PC-9 (cell line): ENCODE results near the gene PLA2G7. TPM values are rescaled to one million over a fixed set of nuclear protein-coding genes. Genes with fewer than 3 reads are reported as not detected.

Experiments used
- BruUV-seq: library from RNA; stranded (reverse); fragments of 400-500 nt; replicated peaks from 2 replicates; lab custom pipeline; 2021; lab: Mats Ljungman, UMichigan
- CTCF ChIA-PET: fragments of 300-600 bp; sonication (Branson Sonifier 250); formaldehyde crosslinking; loops from one replicate; lab custom pipeline; 2022; ENCODE audit warnings: antibody characterized with exemption; lab: Charles Lee
- POLR2A ChIA-PET: fragments of 300-600 bp; sonication (Branson Sonifier 250); formaldehyde crosslinking; loops from one replicate; lab custom pipeline; 2022; ENCODE audit warnings: antibody characterized with exemption; ENCODE audit not compliant: unreplicated experiment; lab: Charles Lee
- DNase-seq, 2 experiments: peaks; one replicate each; pipeline versions ENCODE4 v3.0.0 to v3.0.0-alpha.2; 2015 to 2022; ENCODE audit warnings: mixed read lengths in 1 of 2
- H2AFZ ChIP-seq: fragments of 200-600 bp; sonication (generic); 2 replicates; pipeline ENCODE4 v1.8.1; 2017; ENCODE audit warnings: antibody characterized with exemption
- H3F3A ChIP-seq: fragments of 200-600 bp; sonication (generic); 2 replicates; pipeline ENCODE4 v1.8.1; 2017; ENCODE audit warnings: antibody characterized with exemption, mild to moderate bottlenecking, low read depth; ENCODE audit not compliant: insufficient read depth
- H3K27ac ChIP-seq: fragments of 200-600 bp; sonication (generic); 2 replicates; pipeline ENCODE4 v1.6.1; 2016; ENCODE audit warnings: mixed run types
- H3K27me3 ChIP-seq: fragments of 200-600 bp; sonication (generic); 2 replicates; pipeline ENCODE4 v1.6.1; 2016; ENCODE audit warnings: low read depth, mixed run types; ENCODE audit not compliant: insufficient read depth
- H3K36me3 ChIP-seq: fragments of 200-600 bp; sonication (generic); 2 replicates; pipeline ENCODE4 v1.6.1; 2016; ENCODE audit warnings: low read depth, mixed run types
- H3K4me1 ChIP-seq: fragments of 200-600 bp; sonication (generic); replicated peaks from 2 replicates; pipeline ENCODE4 v1.6.1; 2016; ENCODE audit warnings: mixed run types; ENCODE audit not compliant: insufficient read depth
- H3K4me2 ChIP-seq: fragments of 200-600 bp; sonication (generic); 2 replicates; pipeline ENCODE4 v1.6.1; 2017; ENCODE audit warnings: mixed run types
- H3K4me3 ChIP-seq: fragments of 200-600 bp; sonication (generic); 2 replicates; pipeline ENCODE4 v1.6.1; 2016; ENCODE audit warnings: mixed run types
- H3K79me2 ChIP-seq: fragments of 200-600 bp; sonication (generic); 2 replicates; pipeline ENCODE4 v1.6.1; 2017; ENCODE audit warnings: low read depth, mixed run types
- H3K9me2 ChIP-seq: fragments of 200-600 bp; sonication (generic); 2 replicates; pipeline ENCODE4 v1.8.1; 2017; ENCODE audit warnings: mild to moderate bottlenecking; ENCODE audit not compliant: insufficient read depth
- H3K9me3 ChIP-seq: fragments of 200-600 bp; sonication (generic); 2 replicates; pipeline ENCODE4 v1.8.1; 2016; ENCODE audit warnings: low read depth; ENCODE audit not compliant: insufficient read depth
- H4K20me1 ChIP-seq: fragments of 200-600 bp; sonication (generic); 2 replicates; pipeline ENCODE4 v1.8.1; 2017; ENCODE audit not compliant: insufficient read depth
- CTCF ChIP-seq: fragments of 200-600 bp; sonication (generic); conservative IDR thresholded peaks from 2 replicates; pipeline ENCODE4 v1.6.1; 2017; ENCODE audit warnings: mixed run types, antibody characterized with exemption, mild to moderate bottlenecking, moderate library complexity
- EZH2 ChIP-seq: fragments of 200-600 bp; sonication (generic); IDR thresholded peaks from 2 replicates; pipeline ENCODE4 v1.8.0; 2017; ENCODE audit warnings: antibody characterized with exemption, low read depth
- intact Hi-C: fragments of 100-400 bp; cut with micrococcal nuclease; formaldehyde crosslinking; loops from one replicate; pipeline ENCODE4 v1.10.0; 2022; ENCODE audit not compliant: unreplicated experiment
- total RNA-seq: library from RNA; stranded (reverse); gene quantifications from 2 replicates; pipeline ENCODE4 v1.2.3, GENCODE V29; 2021

PLA2G7 gene
- total RNA-seq, 1 experiment from 2014 or later, result 0.98 TPM

- H4K20me1 ChIP-seq, result no peaks in the 10 kb centered on the region
- BruUV-seq, result no TSS peak
- no peaks in the 10 kb centered on the region for H3K9me3 ChIP-seq
- TF ChIP-seq EZH2 (no peak), CTCF (no peak)
- POLR2A ChIA-PET, result no interaction called here
- H3K4me2 ChIP-seq, result no peak overlapping the region
- peaks cover 17% of the 10 kb centered on the region for H3K4me1 ChIP-seq
- H2AFZ ChIP-seq, result no peak overlapping the region
- intact Hi-C loops, result no loop called here
- no peak overlapping the region for H3K4me3 ChIP-seq
- no peak for DNase-seq
- no peak overlapping the region for H3K27ac ChIP-seq
- peaks cover 17% of the 10 kb centered on the region; the same call in 1 of the 2 replicates for H3F3A ChIP-seq
- H3K27me3 ChIP-seq, result no peaks in the 10 kb centered on the region
- no peaks in the 10 kb centered on the region for H3K9me2 ChIP-seq
- CTCF ChIA-PET, result no interaction called here
- H3K36me3 ChIP-seq, result no peaks in the 10 kb centered on the region
- H3K79me2 ChIP-seq, result no peaks in the 10 kb centered on the region
Measured at GRCh38 chr6:46730921-46731461, 4.2 kb downstream of the PLA2G7 start.

DNA sequence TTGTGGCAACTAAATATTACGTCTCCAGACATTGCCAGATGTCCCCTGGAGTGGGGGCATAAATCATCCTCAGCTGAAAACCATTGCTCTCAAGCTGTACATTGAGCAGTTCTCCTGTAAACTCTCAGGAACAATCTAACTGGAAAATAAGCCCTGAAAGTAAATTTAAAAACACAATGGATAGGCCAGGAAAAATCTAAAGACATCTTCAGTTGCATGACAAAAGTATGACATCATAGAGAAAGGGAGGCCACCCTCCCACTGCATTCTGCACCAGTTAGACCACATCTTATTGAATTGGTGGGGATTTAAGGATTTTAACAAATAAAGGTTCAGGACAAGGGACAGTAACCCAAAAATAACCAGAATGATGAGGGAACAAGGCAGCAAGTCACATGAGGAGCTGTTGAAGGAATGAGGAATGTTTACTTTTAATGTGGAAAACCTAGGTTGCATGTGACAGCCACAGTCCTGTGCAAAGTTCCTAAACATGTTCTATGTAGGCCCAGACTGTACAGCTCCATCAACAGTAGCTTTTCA lies 5.3 kb downstream of the PLA2G7 start:
- Histone ChIP-seq H3K9me2 (no peaks in the 10 kb centered on the region), H3K27me3 (no peaks in the 10 kb centered on the region), H2AFZ (no peak overlapping the region), H3K27ac (no peak overlapping the region), H3K4me1 (peaks cover 12% of the 10 kb centered on the region), H3K4me3 (no peak overlapping the region), H3K9me3 (no peaks in the 10 kb centered on the region), H3K79me2 (no peaks in the 10 kb centered on the region), H3K36me3 (no peaks in the 10 kb centered on the region), H4K20me1 (no peaks in the 10 kb centered on the region), H3K4me2 (no peak overlapping the region), H3F3A (peaks cover 14% of the 10 kb centered on the region; the same call in 1 of the 2 replicates)
- ChIA-PET CTCF (no interaction called here), POLR2A (no interaction called here)
- no peak for DNase-seq
- no TSS peak for BruUV-seq
- TF ChIP-seq EZH2, result no peak
- TF ChIP-seq CTCF, result no peak
- intact Hi-C loops, result no loop called here

DNA sequence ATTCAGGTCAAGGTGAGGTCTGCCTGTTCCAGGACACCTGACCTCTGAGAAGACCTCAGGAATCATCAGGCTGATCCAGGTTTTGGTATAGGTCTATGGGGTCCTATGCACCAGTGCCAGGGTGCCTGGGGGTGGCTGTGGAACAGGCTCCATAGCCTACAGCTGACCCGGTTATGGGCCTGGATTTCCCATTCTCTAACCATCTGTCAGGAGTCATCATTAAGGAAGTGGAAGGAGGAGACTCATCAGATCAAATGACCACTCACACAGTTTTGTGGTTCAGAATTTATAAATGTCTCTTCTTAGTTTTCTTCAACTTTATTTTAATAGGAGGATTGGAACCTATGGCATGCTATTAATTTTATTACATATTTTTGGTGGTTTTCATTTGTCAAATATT lies 14.8 kb downstream of the PLA2G7 start:
- H3K27ac ChIP-seq, result no peak overlapping the region
- no peak overlapping the region for H2AFZ ChIP-seq
- H3K27me3 ChIP-seq, result no peaks in the 10 kb centered on the region
- no peaks in the 10 kb centered on the region for H3F3A ChIP-seq
- H3K4me1 ChIP-seq, result no peaks in the 10 kb centered on the region
- no peaks in the 10 kb centered on the region for H3K9me2 ChIP-seq
- no peak overlapping the region for H3K4me3 ChIP-seq
- no TSS peak for BruUV-seq
- DNase-seq, result no peak
- TF ChIP-seq CTCF (no peak), EZH2 (no peak)
- H3K36me3 ChIP-seq, result no peaks in the 10 kb centered on the region
- ChIA-PET CTCF (no interaction called here), POLR2A (no interaction called here)
- intact Hi-C loops, result no loop called here
- no peak overlapping the region for H3K4me2 ChIP-seq
- H3K9me3 ChIP-seq, result 0 out of 2 replicates have a peak, but pooled peaks cover 3% of the 10 kb centered on the region
- H4K20me1 ChIP-seq, result no peaks in the 10 kb centered on the region
- no peaks in the 10 kb centered on the region for H3K79me2 ChIP-seq
